Neutrophil (primary cell): Measurements from ENCODE around the gene RPN2.

Source experiments
- H3K27ac ChIP-seq: fragments of 200-600 bp; sonication (generic); 2 replicates; pipeline ENCODE4 v1.5.1; 2016; ENCODE audit warnings: mild to moderate bottlenecking, moderate library complexity
- H3K27me3 ChIP-seq: fragments of 200-600 bp; sonication (generic); 2 replicates; pipeline ENCODE4 v1.6.0; 2016; ENCODE audit warnings: mild to moderate bottlenecking
- H3K36me3 ChIP-seq: fragments of 200-600 bp; sonication (generic); 2 replicates; pipeline ENCODE4 v1.5.1; 2017
- H3K4me1 ChIP-seq, 2 experiments: fragments of 200-600 bp in 1 of 2; sonication (generic) in 1 of 2; 1 replicate in 1 of 2; 2 replicates in 1 of 2; pipeline versions ENCODE4 v1.5.1 to v1.6.1; 2013 to 2016; ENCODE audit warnings: low read depth in 1 of 2, low read length in 1 of 2, mild to moderate bottlenecking in 1 of 2, moderate library complexity in 1 of 2; ENCODE audit not compliant: control insufficient read depth in 1 of 2, insufficient read depth in 1 of 2
- H3K4me3 ChIP-seq, 2 experiments: fragments of 200-600 bp in 1 of 2; sonication (generic) in 1 of 2; 1 replicate in 1 of 2; 2 replicates in 1 of 2; pipeline ENCODE4 v1.5.1; 2013 to 2016; ENCODE audit warnings: low read depth in 1 of 2, low read length in 1 of 2, mild to moderate bottlenecking in 1 of 2, moderate library complexity in 1 of 2
- H3K9me3 ChIP-seq: fragments of 200-600 bp; sonication (generic); 2 replicates; pipeline ENCODE4 v1.5.1; 2016
- CTCF ChIP-seq: fragments of 200-600 bp; sonication (generic); IDR thresholded peaks from 2 replicates; pipeline ENCODE4 v1.5.1; 2016; ENCODE audit warnings: antibody characterized with exemption

RPN2 gene

GRCh38 chr20:37261714-37262113 is 82.6 kb downstream of the RPN2 start, which contains the start of gene GHRH:
GHRH (minus strand) TSS chr20:37261814; CDS start chr20:37256889, 4,925 bp downstream.
- H3K36me3 ChIP-seq = no peaks in the 10 kb centered on the region
- no peak for TF ChIP-seq CTCF
- H3K27me3 ChIP-seq = no peaks in the 10 kb centered on the region

DNA sequence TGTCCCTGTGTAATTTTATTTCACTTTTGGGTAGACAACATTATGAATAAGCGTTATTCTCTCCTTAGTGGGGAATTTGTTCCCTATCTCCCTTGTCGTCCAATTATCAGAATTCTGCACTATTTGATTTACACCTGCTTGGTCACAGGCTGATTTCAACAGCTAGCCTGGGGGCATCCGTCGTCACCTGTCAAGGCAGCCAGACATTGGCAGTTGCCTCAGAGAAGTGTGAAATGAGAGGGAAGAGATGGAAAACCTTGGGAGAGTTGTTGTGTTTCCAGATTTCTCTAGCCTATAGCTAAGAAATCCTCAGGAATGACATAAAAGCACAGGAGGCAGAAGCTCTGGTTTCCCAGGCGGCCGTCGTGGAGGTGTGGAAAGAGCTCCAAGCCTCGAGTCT is 83.4 kb downstream of the RPN2 start:
- no peak overlapping the region for H3K27ac ChIP-seq
- TF ChIP-seq CTCF = no peak
- H3K4me1 ChIP-seq = peaks cover 0 to 4% of the 10 kb centered on the region in 2 experiments
- no peaks in the 10 kb centered on the region for H3K9me3 ChIP-seq
- H3K27me3 ChIP-seq = no peaks in the 10 kb centered on the region
- no peak overlapping the region for H3K4me3 ChIP-seq
- no peaks in the 10 kb centered on the region for H3K36me3 ChIP-seq

More at GRCh38 chr20:37261714-37262113, 82.6 kb downstream of the RPN2 start, which contains the start of gene GHRH:
- Histone ChIP-seq H3K27ac (no peak within 1 kb of the TSS), H3K4me1 (peaks cover 0 to 4% of the 10 kb centered on the region in 2 experiments), H3K9me3 (no peaks in the 10 kb centered on the region), H3K4me3 (no peak within 1 kb of the TSS)

DNA sequence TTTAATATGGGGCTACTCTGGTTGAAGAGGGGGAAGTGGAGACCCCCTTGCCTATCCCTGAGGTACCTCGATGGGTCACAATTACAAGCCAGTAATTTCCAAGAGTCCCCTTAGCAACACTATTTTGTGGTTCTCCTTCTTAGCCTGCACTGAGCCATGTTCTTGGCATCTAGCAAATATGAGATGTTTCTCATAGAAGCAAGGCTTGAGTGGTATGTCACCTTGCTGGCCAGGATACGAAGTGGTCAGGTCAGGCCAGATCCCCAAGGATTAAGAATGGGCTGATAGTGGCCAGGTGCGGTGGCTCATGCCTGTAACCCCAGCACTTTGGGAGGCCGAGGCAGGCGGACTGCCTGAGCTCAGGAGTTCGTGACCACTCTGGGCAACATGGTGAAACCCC is 84.6 kb downstream of the RPN2 start:
- H3K4me1 ChIP-seq = peaks cover 0 to 4% of the 10 kb centered on the region in 2 experiments
- H3K27ac ChIP-seq = no peak overlapping the region
- no peaks in the 10 kb centered on the region for H3K36me3 ChIP-seq
- H3K27me3 ChIP-seq = no peaks in the 10 kb centered on the region
- H3K9me3 ChIP-seq = no peaks in the 10 kb centered on the region
- no peak for TF ChIP-seq CTCF
- H3K4me3 ChIP-seq = no peak overlapping the region

DNA sequence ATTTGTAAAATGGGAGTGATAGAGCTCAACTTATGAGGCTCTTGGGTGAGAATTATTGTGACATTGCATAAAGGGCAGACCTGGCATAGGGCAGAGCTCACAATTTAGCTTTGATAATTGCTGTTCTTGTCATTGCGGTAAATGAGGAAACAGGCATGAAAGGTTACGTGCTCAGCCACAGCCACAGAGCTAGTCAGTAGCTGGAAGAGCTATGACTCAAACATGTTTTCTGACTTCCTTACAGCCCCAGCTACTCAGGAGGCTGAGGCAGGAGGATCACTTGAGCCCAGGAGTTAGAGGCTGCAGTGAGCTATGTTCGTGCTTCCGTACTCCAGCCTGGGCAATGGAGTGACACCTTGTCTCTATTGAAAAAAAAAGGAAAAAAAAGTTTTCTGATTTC is 86.0 kb downstream of the RPN2 start:
- H3K9me3 ChIP-seq = no peaks in the 10 kb centered on the region
- no peaks in the 10 kb centered on the region for H3K27me3 ChIP-seq
- no peak overlapping the region for H3K4me3 ChIP-seq
- H3K36me3 ChIP-seq = no peaks in the 10 kb centered on the region
- peaks cover 8 to 14% of the 10 kb centered on the region in 2 experiments for H3K4me1 ChIP-seq
- TF ChIP-seq CTCF = no peak
- peak overlapping the region; percentile 30 for H3K27ac ChIP-seq

DNA sequence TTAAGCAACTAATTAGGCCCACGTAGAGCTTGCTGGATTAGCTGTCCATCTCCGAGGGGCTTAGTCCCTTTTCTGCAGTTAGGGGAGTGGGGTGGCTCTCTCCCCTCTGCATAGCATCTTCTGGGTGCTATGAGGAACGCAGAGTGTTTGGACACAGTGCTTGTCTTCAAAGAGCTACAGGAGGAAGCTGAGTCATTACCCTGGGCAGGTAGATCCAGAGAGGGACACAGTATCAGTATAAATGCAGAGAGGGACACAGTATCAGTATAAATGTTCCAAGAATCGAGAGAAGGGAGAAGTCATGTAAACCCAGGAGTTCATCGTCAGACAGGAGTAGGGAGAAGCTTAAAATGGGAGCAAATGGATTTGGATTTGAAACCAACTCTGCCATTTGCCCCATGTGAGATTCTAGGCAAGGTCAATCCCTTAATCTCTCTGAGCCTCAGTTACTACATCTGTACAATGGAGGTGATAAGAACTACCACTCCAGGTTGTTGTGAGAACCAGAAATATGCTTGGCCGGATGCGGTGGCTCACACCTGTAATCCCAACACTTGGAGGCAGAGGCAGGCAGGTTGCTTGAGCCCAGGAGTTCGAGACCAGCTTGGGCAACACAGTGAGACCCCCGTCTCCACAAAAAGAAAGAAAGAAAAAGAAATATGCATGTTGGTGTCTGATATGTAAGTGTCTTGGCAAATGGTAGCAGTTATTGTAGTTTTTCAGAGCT is 88.0 kb downstream of the RPN2 start:
- Histone ChIP-seq H3K4me1 (peaks cover 22 to 27% of the 10 kb centered on the region in 2 experiments), H3K9me3 (no peaks in the 10 kb centered on the region), H3K27me3 (no peaks in the 10 kb centered on the region), H3K27ac (no peak overlapping the region), H3K36me3 (no peaks in the 10 kb centered on the region), H3K4me3 (no peak overlapping the region)
- TF ChIP-seq CTCF = no peak
